B cell (primary cell): Measurements from ENCODE around the gene OR6M1.

ENCODE experiments used
- CTCF ChIP-seq: fragments of 200-600 bp; IDR thresholded peaks from one replicate; pipeline ENCODE4 v1.8.0; 2022; ENCODE audit warnings: antibody characterized with exemption, mild to moderate bottlenecking
- EZH2 ChIP-seq: IDR thresholded peaks from 2 replicates; pipeline ENCODE4 v1.6.1; 2012; ENCODE audit warnings: borderline replicate concordance, low read depth, mild to moderate bottlenecking, moderate library complexity, low read length; ENCODE audit not compliant: insufficient read depth, poor library complexity, severe bottlenecking

GRCh38 chr11:123851110-123851509 is 45.0 kb upstream of the OR6M1 start:
- TF ChIP-seq CTCF (no peak), EZH2 (no peak)
